IMR-90 (cell line): ENCODE results near the gene ACSL3. TPM values are rescaled to one million over a fixed set of nuclear protein-coding genes. Genes with fewer than 3 reads are reported as not detected.
A peak's percentile ranks its signal among the peaks of the same experiment; 100 is the strongest.

Experiments
- ATAC-seq: fragments of 200-7000 bp; cut with Tn5 transposase; 2 replicates; pipeline ENCODE4 v1.9.1; 2020; ENCODE audit warnings: low read depth, mild to moderate bottlenecking, moderate library complexity
- BruUV-seq: library from RNA; stranded (reverse); fragments of 400-500 nt; replicated peaks from 2 replicates; lab custom pipeline; 2021; lab: Mats Ljungman, UMichigan
- CTCF ChIA-PET: fragments of 300-600 bp; formaldehyde crosslinking; extraction: SDS; loops from one replicate; lab custom pipeline; 2021; ENCODE audit warnings: antibody characterized with exemption; lab: Yijun Ruan, JAX
- POLR2A ChIA-PET: fragments of 300-600 bp; sonication (Branson Sonifier 250); formaldehyde crosslinking; loops from one replicate; lab custom pipeline; 2022; ENCODE audit warnings: antibody characterized with exemption; ENCODE audit not compliant: unreplicated experiment; lab: Charles Lee
- DNase-seq: peaks from one replicate; pipeline ENCODE4 v3.0.0; 2013
- H2AFZ ChIP-seq: replicated peaks from 2 replicates; pipeline ENCODE3; 2013; ENCODE audit warnings: low read length, mild to moderate bottlenecking; ENCODE audit not compliant: poor library complexity
- H2AK5ac ChIP-seq: 2 replicates; pipeline ENCODE4 v1.6.1; 2013; ENCODE audit warnings: low read depth, low read length, inconsistent platforms
- H2AK9ac ChIP-seq: replicated peaks from 2 replicates; pipeline ENCODE3; 2013; ENCODE audit warnings: mild to moderate bottlenecking, low read depth, low read length, moderate library complexity; ENCODE audit not compliant: poor library complexity
- H2BK120ac ChIP-seq: 2 replicates; pipeline ENCODE4 v1.6.1; 2013; ENCODE audit warnings: low read depth, low read length, inconsistent platforms
- H2BK15ac ChIP-seq: 3 replicates; pipeline ENCODE4 v1.6.1; 2013; ENCODE audit warnings: low read depth, low read length, inconsistent platforms
- H2BK20ac ChIP-seq: 2 replicates; pipeline ENCODE4 v1.6.1; 2013; ENCODE audit warnings: low read depth, mild to moderate bottlenecking, inconsistent platforms, low read length, moderate library complexity
- H2BK5ac ChIP-seq: 2 replicates; pipeline ENCODE4 v1.6.1; 2013; ENCODE audit warnings: mild to moderate bottlenecking, low read depth, low read length, inconsistent platforms; ENCODE audit not compliant: poor library complexity, severe bottlenecking
- H3K14ac ChIP-seq: replicated peaks from 2 replicates; pipeline ENCODE4 v1.6.1; 2013; ENCODE audit warnings: low read depth, low read length, inconsistent platforms
- H3K18ac ChIP-seq: 2 replicates; pipeline ENCODE4 v1.6.1; 2013; ENCODE audit warnings: low read depth, low read length, control low read depth
- H3K23ac ChIP-seq: 2 replicates; pipeline ENCODE4 v1.6.1; 2013; ENCODE audit warnings: low read depth, low read length, inconsistent platforms
- H3K27ac ChIP-seq: 2 replicates; pipeline ENCODE4 v1.5.1; 2013; ENCODE audit warnings: mild to moderate bottlenecking, control low read depth, low read length; ENCODE audit not compliant: insufficient read depth
- H3K27me3 ChIP-seq: 2 replicates; pipeline ENCODE4 v1.6.1; 2013; ENCODE audit warnings: low read length; ENCODE audit not compliant: control insufficient read depth, insufficient read depth
- H3K36me3 ChIP-seq: 2 replicates; pipeline ENCODE4 v1.6.1; 2013; ENCODE audit warnings: low read length, mixed read lengths; ENCODE audit not compliant: control insufficient read depth, insufficient read depth
- H3K4ac ChIP-seq: 2 replicates; pipeline ENCODE4 v1.6.1; 2013; ENCODE audit warnings: low read depth, low read length, inconsistent platforms
- H3K4me1 ChIP-seq: 2 replicates; pipeline ENCODE4 v1.6.1; 2013; ENCODE audit warnings: low read length, mixed read lengths; ENCODE audit not compliant: control insufficient read depth, insufficient read depth
- H3K4me2 ChIP-seq: 2 replicates; pipeline ENCODE4 v1.6.1; 2013; ENCODE audit warnings: low read depth, mild to moderate bottlenecking, control low read depth, low read length, moderate library complexity
- H3K4me3 ChIP-seq: 2 replicates; pipeline ENCODE4 v1.5.1; 2013; ENCODE audit warnings: low read depth, mild to moderate bottlenecking, control low read depth, low read length, moderate library complexity; ENCODE audit not compliant: insufficient read depth
- H3K56ac ChIP-seq: 2 replicates; pipeline ENCODE4 v1.6.1; 2013; ENCODE audit warnings: low read length, inconsistent platforms; ENCODE audit not compliant: insufficient read depth; ENCODE audit errors: extremely low read depth
- H3K79me1 ChIP-seq, 2 experiments: 2 replicates each; pipeline ENCODE4 v1.6.1; 2013; ENCODE audit warnings: low read length in 2 of 2, inconsistent platforms in 1 of 2, low read depth in 1 of 2
- H3K9ac ChIP-seq: 2 replicates; pipeline ENCODE4 v1.6.1; 2013; ENCODE audit warnings: low read depth, low read length, control low read depth
- H3K9me1 ChIP-seq: 2 replicates; pipeline ENCODE4 v1.6.1; 2013; ENCODE audit warnings: low read length, inconsistent platforms; ENCODE audit not compliant: insufficient read depth
- H3K9me3 ChIP-seq: 2 replicates; pipeline ENCODE4 v1.6.1; 2013; ENCODE audit warnings: low read length; ENCODE audit not compliant: control insufficient read depth, insufficient read depth
- H4K20me1 ChIP-seq: 2 replicates; pipeline ENCODE4 v1.6.1; 2013; ENCODE audit warnings: low read length, inconsistent platforms; ENCODE audit not compliant: insufficient read depth
- H4K5ac ChIP-seq: 2 replicates; pipeline ENCODE4 v1.6.1; 2013; ENCODE audit warnings: mild to moderate bottlenecking, low read depth, low read length, control low read depth
- H4K8ac ChIP-seq, 2 experiments: 2 replicates each; pipeline ENCODE4 v1.6.1; 2013; ENCODE audit warnings: low read depth in 2 of 2, low read length in 2 of 2, control low read depth in 1 of 2, inconsistent platforms in 1 of 2
- H4K91ac ChIP-seq: 2 replicates; pipeline ENCODE4 v1.6.1; 2013; ENCODE audit warnings: low read depth, low read length, inconsistent platforms; ENCODE audit not compliant: insufficient read depth
- CEBPB ChIP-seq: IDR thresholded peaks from 2 replicates; pipeline ENCODE4 v1.6.1; 2012; ENCODE audit warnings: low read depth, low read length, improper control_type of control experiment
- FOS ChIP-seq: fragments of 150-350 bp; IDR thresholded peaks from 2 replicates; pipeline ENCODE4 v1.6.1; 2016; ENCODE audit warnings: low read depth, low read length
- WGBS, 2 experiments: methylation state at CpG; one replicate each; pipeline versions ENCODE4 v1.1.5 to v1.1.7; 2013; ENCODE audit warnings: missing lambda C conversion rate in 2 of 2; ENCODE audit not compliant: insufficient read length in 1 of 2; ENCODE audit errors: extremely low coverage in 2 of 2; 5-methylcytosine and 5-hydroxymethylcytosine counted together
- dilution Hi-C: fragments of 300-500 bp; cut with HindIII; formaldehyde crosslinking; loops from one replicate; pipeline ENCODE4 v1.14.3; 2018; ENCODE audit warnings: low sequenced_read_pairs; ENCODE audit not compliant: unreplicated experiment
- in situ Hi-C: fragments of 300-500 bp; cut with MboI; formaldehyde crosslinking; loops from 3 replicates; pipeline ENCODE4 v1.14.3; 2019; ENCODE audit warnings: low sequenced_read_pairs, inconsistent platforms, mixed read lengths
- intact Hi-C: fragments of 100-400 bp; cut with micrococcal nuclease; formaldehyde crosslinking; loops from 2 replicates; pipeline ENCODE4 v1.10.0; 2022
- polyA plus RNA-seq, 3 experiments: library from polyadenylated mRNA; depleted of rRNA; stranded (reverse); fragments of >200 nt; gene quantifications; 2 replicates each; pipeline ENCODE4 v1.2.3, GENCODE V29; 2012; ENCODE audit warnings: low replicate concordance in 1 of 3
- total RNA-seq: library from RNA; depleted of rRNA; stranded (reverse); fragments of >200 nt; gene quantifications from 2 replicates; pipeline ENCODE4 v1.2.3, GENCODE V29; 2012; rRNA removed

Gene ACSL3
- total and polyA plus RNA-seq, 2 of the 4 experiments (the other 2 are of a cell fraction) = 31.0 to 84.2 TPM

DNA sequence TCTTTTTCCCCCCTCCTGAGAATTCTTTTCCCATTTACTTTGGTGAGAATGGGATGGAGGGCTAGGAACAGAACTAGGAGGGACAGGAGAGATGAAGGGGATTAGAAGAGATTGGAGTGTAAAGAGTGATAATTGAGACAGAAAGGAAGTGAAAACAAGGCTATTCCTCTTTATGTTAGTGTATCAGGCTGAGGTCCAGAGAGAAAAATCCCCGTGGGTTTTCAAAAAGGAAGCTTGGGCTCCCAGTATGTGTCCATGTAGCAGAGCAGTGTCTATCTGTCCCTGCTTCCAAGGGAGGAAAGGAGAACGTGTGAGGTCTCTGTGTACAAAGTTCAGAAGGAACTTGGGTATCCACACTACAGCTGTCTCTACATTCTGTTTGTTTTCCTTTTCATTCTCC, 131.3 kb downstream of the ACSL3 start:
- peak; percentile 49; the same call in 1 of the 2 replicates for ATAC-seq
- ChIA-PET CTCF (interaction anchor here (0.5 to 1.1 kb wide), 2 partner anchors 59 to 506 kb away, joined by 3 read pairs; no protein-coding TSS in a partner anchor), POLR2A (no interaction called here)
- no peak overlapping the region for H3K23ac ChIP-seq
- peak overlapping the region; percentile 63 for H3K4ac ChIP-seq
- peak overlapping the region; percentile 11 for H2BK5ac ChIP-seq
- H3K9me3 ChIP-seq = peaks cover 3% of the 10 kb centered on the region; the same call in 1 of the 2 replicates
- peak overlapping the region; percentile 73 for H4K5ac ChIP-seq
- no peaks in the 10 kb centered on the region for H3K27me3 ChIP-seq
- H3K27ac ChIP-seq = peak overlapping the region; percentile 48; the same call in 1 of the 2 replicates
- H3K79me1 ChIP-seq = no peaks in the 10 kb centered on the region
- no peak for TF ChIP-seq CEBPB
- TF ChIP-seq FOS = no peak
- dilution Hi-C loops = no loop called here
- peak overlapping the region; percentile 88 for H2BK20ac ChIP-seq
- no peak overlapping the region for H3K4me2 ChIP-seq
- H3K4me1 ChIP-seq = peaks cover 12% of the 10 kb centered on the region
- no peak overlapping the region for H3K9ac ChIP-seq
- H4K91ac ChIP-seq = 0 out of 2 replicates have a peak overlapping the region, but pooled peaks have one; percentile 34
- WGBS, 2 experiments = no CpG with 5 or more reads among the region's 2 CpGs
- in situ Hi-C loops = no loop called here
- peak overlapping the region; percentile 79 for H3K18ac ChIP-seq
- BruUV-seq = no TSS peak
- H4K20me1 ChIP-seq = no peaks in the 10 kb centered on the region
- H4K8ac ChIP-seq = peak overlapping the region; percentile 13 to 29; a peak in 2 of 4 replicates
- H3K9me1 ChIP-seq = no peaks in the 10 kb centered on the region; the same call in 1 of the 2 replicates
- no peak overlapping the region for H2AK9ac ChIP-seq
- H2AFZ ChIP-seq = peak overlapping the region; percentile 73
- peak; percentile 40 for DNase-seq
- peak overlapping the region; percentile 46; the same call in 1 of the 2 replicates for H3K14ac ChIP-seq
- H2BK15ac ChIP-seq = peak overlapping the region; percentile 83; the same call in 2 of the 3 replicates
- H2BK120ac ChIP-seq = peak overlapping the region; percentile 71; the same call in 1 of the 2 replicates
- H3K36me3 ChIP-seq = no peaks in the 10 kb centered on the region
- H3K56ac ChIP-seq = no peak overlapping the region
- no peak overlapping the region for H2AK5ac ChIP-seq
- intact Hi-C loops = no loop called here
- no peak overlapping the region for H3K4me3 ChIP-seq

Other genes starting within 250 kb of the ACSL3 start
- 21.1 and 27.2 TPM in 2 replicates for gene FARSB, start 204.9 kb upstream of the ACSL3 start, total RNA-seq
- gene FARSB, start 204.9 kb upstream of the ACSL3 start, polyA plus RNA-seq (2012; rRNA removed) = 26.9 and 32.5 TPM in 2 replicates
- not detected in 2 replicates for gene MOGAT1, start 189.4 kb upstream of the ACSL3 start, total RNA-seq
- not detected in 2 replicates for gene MOGAT1, start 189.4 kb upstream of the ACSL3 start, polyA plus RNA-seq (2012; rRNA removed)
- gene KCNE4, start 191.2 kb downstream of the ACSL3 start, total RNA-seq = 6.6 and 8.3 TPM in 2 replicates
- gene KCNE4, start 191.2 kb downstream of the ACSL3 start, polyA plus RNA-seq (2012; rRNA removed) = 6.8 and 8.1 TPM in 2 replicates